ENCODE data around the gene GP1BA. TPM values are rescaled to one million over a fixed set of nuclear protein-coding genes. Genes with fewer than 3 reads are reported as not detected.

The GP1BA gene
- total RNA-seq, 1 experiment from 2014 or later: not detected

DNA sequence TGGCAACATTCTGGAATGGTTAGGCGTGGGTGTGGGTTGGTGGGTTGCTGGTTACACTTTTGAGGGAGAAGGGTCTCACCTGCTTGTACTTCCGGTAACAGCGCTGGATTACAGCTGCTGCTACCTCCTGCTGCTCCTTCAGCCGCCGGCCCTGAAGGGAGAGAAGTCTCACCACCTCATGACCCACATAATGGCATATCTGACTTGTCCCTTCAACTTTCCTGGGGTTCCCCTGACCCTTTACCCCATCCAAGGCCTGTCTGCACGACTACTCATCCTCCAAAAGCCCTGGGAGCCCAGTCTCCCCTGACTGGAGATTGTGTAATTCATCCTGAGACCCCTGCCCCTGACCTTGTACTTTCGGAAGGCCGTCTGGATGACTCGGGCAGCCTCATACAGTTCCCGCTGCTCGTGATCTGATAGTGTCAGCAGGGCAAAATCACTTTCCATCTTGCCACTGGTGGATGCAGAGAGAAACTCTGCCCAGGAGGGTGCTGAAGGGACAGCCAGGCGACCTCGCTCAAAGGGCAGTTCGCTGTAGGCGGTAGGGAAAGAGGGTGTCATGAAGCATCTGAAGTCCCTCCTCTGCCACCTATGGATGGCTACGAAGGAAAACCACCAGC, 37.6 kb downstream of the GP1BA start:
- Histone ChIP-seq H3K27ac (peak overlapping the region; percentile 95), H3K9me3 (ENCODE audit: insufficient read depth, low read depth) (no peaks in the 10 kb centered on the region), H4K20me1 (ENCODE audit: insufficient read depth) (no peaks in the 10 kb centered on the region), H3K36me3 (ENCODE audit: low read depth) (no peaks in the 10 kb centered on the region; the same call in 1 of the 2 replicates), H3K4me3 (peak overlapping the region; percentile 72), H3K27me3 (ENCODE audit: insufficient read depth, low read depth) (no peaks in the 10 kb centered on the region), H3K9me2 (ENCODE audit: insufficient read depth) (no peaks in the 10 kb centered on the region), H3K4me2 (peak overlapping the region; percentile 87), H2AFZ (peak overlapping the region; percentile 66; the same call in 1 of the 2 replicates), H3K79me2 (ENCODE audit: low read depth) (peaks cover 49% of the 10 kb centered on the region), H3K4me1 (replicated peaks; ENCODE audit: insufficient read depth) (peaks cover 25% of the 10 kb centered on the region), H3F3A (ENCODE audit: insufficient read depth, low read depth) (peaks cover 48% of the 10 kb centered on the region)
- POLR2A ChIA-PET (ENCODE audit: unreplicated experiment): interaction anchor here (0.6 kb wide), 4 partner anchors 18 to 500 kb away, joined by 3 to 7 read pairs (median 4); partner anchors contain the start of gene CAMTA2
- intact Hi-C loops (cut with micrococcal nuclease; ENCODE audit: unreplicated experiment): no loop called here
- CTCF ChIA-PET: interaction anchor here (0.5 kb wide), 1 partner anchor 90 kb away, joined by 3 read pairs; no protein-coding TSS in a partner anchor
- BruUV-seq (replicated peaks): TSS peak; percentile 43
- no peak for DNase-seq
- TF ChIP-seq, protein P1, sequence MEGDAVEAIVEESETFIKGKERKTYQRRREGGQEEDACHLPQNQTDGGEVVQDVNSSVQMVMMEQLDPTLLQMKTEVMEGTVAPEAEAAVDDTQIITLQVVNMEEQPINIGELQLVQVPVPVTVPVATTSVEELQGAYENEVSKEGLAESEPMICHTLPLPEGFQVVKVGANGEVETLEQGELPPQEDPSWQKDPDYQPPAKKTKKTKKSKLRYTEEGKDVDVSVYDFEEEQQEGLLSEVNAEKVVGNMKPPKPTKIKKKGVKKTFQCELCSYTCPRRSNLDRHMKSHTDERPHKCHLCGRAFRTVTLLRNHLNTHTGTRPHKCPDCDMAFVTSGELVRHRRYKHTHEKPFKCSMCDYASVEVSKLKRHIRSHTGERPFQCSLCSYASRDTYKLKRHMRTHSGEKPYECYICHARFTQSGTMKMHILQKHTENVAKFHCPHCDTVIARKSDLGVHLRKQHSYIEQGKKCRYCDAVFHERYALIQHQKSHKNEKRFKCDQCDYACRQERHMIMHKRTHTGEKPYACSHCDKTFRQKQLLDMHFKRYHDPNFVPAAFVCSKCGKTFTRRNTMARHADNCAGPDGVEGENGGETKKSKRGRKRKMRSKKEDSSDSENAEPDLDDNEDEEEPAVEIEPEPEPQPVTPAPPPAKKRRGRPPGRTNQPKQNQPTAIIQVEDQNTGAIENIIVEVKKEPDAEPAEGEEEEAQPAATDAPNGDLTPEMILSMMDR (conservative IDR thresholded peaks at IDR 0.05): no peak
- no peak for TF ChIP-seq EZH2 (IDR thresholded peaks at IDR 0.05; ENCODE audit: low read depth)

DNA sequence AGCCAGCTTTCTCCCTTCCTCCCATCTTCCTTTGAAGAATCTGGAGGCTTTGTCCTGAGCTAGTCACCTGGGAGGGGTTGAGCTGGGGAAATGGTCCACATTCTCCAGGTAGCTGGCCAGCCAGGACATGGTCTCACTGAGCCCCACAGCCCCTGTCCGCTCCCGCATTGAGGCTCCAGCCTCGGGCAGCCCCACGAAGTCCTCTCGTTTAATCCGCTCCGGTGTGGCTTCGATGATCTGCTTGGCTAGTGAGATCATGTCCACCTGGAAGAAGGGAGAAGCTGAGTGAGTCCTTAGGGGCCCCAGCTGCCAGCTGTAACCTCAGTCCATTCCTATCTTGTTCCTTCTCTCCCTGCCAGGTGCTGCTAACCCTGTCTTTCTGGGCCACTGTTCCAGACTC, 38.2 kb downstream of the GP1BA start:
- Histone ChIP-seq H2AFZ (no peak overlapping the region), H3K9me3 (ENCODE audit: insufficient read depth, low read depth) (no peaks in the 10 kb centered on the region), H3K4me2 (peak overlapping the region; percentile 87), H3K4me3 (no peak overlapping the region; the same call in 1 of the 2 replicates), H3K4me1 (replicated peaks; ENCODE audit: insufficient read depth) (peaks cover 25% of the 10 kb centered on the region), H3K27ac (peak overlapping the region; percentile 95), H3K79me2 (ENCODE audit: low read depth) (peaks cover 45% of the 10 kb centered on the region), H3K27me3 (ENCODE audit: insufficient read depth, low read depth) (no peaks in the 10 kb centered on the region), H3F3A (ENCODE audit: insufficient read depth, low read depth) (peaks cover 45% of the 10 kb centered on the region), H3K36me3 (ENCODE audit: low read depth) (no peaks in the 10 kb centered on the region; the same call in 1 of the 2 replicates), H4K20me1 (ENCODE audit: insufficient read depth) (no peaks in the 10 kb centered on the region), H3K9me2 (ENCODE audit: insufficient read depth) (no peaks in the 10 kb centered on the region)
- no TSS peak for BruUV-seq (replicated peaks)
- CTCF ChIA-PET: no interaction called here
- TF ChIP-seq, protein P1 (conservative IDR thresholded peaks at IDR 0.05): no peak
- TF ChIP-seq EZH2 (IDR thresholded peaks at IDR 0.05; ENCODE audit: low read depth): no peak
- no peak for DNase-seq
- POLR2A ChIA-PET (ENCODE audit: unreplicated experiment): no interaction called here
- intact Hi-C loops (cut with micrococcal nuclease; ENCODE audit: unreplicated experiment): no loop called here

DNA sequence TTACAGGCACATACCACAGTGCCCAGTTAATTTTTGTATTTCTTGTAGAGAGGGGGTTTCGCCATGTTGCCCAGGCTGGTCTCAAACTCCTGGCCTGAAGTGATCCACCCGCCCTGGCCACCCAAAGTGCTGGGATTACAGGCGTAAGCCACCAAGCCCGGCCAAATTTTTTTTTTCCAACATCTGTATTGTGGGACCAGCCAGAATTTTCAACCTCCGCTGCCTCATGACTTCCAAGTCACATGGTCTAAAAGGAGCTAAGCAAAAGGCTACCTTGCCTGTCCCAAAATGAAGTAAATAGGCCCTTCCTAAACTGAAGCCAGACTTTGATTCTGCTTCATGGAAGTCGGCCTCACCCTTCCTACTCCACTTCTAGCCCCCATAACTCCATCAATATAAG, 39.7 kb downstream of the GP1BA start:
- Histone ChIP-seq H4K20me1 (ENCODE audit: insufficient read depth) (no peaks in the 10 kb centered on the region), H3F3A (ENCODE audit: insufficient read depth, low read depth) (peaks cover 33% of the 10 kb centered on the region), H2AFZ (no peak overlapping the region), H3K27ac (no peak overlapping the region), H3K4me3 (no peak overlapping the region), H3K4me2 (no peak overlapping the region), H3K9me3 (ENCODE audit: insufficient read depth, low read depth) (no peaks in the 10 kb centered on the region), H3K79me2 (ENCODE audit: low read depth) (peaks cover 34% of the 10 kb centered on the region), H3K36me3 (ENCODE audit: low read depth) (no peaks in the 10 kb centered on the region; the same call in 1 of the 2 replicates), H3K27me3 (ENCODE audit: insufficient read depth, low read depth) (no peaks in the 10 kb centered on the region), H3K4me1 (replicated peaks; ENCODE audit: insufficient read depth) (peaks cover 11% of the 10 kb centered on the region), H3K9me2 (ENCODE audit: insufficient read depth) (no peaks in the 10 kb centered on the region)
- ChIA-PET POLR2A (ENCODE audit: unreplicated experiment) (no interaction called here), CTCF (no interaction called here)
- DNase-seq: no peak
- TF ChIP-seq EZH2 (IDR thresholded peaks at IDR 0.05; ENCODE audit: low read depth): no peak
- TF ChIP-seq, protein P1 (conservative IDR thresholded peaks at IDR 0.05): no peak
- no TSS peak for BruUV-seq (replicated peaks)
- intact Hi-C loops (cut with micrococcal nuclease; ENCODE audit: unreplicated experiment): no loop called here
